Measurements from ENCODE around the gene NTRK3.

Gene NTRK3

DNA sequence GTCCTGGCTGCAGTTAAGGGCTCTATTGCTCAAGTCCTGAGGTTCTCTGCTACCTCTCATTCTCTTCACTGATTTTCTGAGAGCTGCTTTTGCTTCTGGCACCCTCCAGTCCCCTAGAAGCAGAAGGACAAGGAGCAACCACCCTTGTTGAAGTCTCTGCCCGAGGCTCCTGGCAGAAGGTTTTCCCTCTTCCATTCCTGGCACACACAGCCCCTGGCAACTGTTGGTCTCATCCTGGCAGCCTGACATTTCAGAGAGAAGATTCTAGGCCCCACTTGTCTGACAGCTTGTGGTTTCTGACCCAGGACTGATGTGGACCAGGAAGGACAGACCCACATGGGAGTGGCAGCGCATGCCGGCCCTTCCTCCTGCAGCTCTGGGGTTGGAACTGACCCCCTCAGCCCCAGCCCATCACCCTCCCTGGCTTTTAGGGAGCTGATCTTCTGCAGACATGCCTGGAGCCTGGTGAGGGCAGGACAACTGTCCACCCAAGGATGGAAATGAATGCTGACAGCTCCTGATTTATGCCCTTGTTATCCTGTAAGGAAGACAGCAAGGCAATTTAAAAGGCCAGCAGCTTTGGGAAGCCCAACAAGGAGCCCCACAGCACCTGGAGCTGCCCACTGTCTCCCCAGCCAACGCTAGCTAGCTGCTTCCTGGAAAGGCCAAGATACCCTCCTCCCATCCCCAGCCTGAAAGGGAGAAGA is 13.0 kb upstream of the NTRK3 start (continued):
- no peak for TF ChIP-seq POU6F1 (CRISPR knock-in tag; IDR thresholded peaks at IDR 0.05; ENCODE audit: borderline replicate concordance, low read depth)
- no peak for TF ChIP-seq OSR1 (CRISPR knock-in tag; IDR thresholded peaks at IDR 0.05)
- no peak for TF ChIP-seq ISL1 (CRISPR knock-in tag; IDR thresholded peaks at IDR 0.05)
- no peak for TF ChIP-seq ARNTL (CRISPR knock-in tag; IDR thresholded peaks at IDR 0.05; ENCODE audit: borderline replicate concordance, low read depth)

- TF ChIP-seq TOX (CRISPR knock-in tag; IDR thresholded peaks at IDR 0.05; ENCODE audit: borderline replicate concordance): no peak
- TF ChIP-seq GLIS3 (CRISPR knock-in tag; IDR thresholded peaks at IDR 0.05): no peak
- TF ChIP-seq RARB (CRISPR knock-in tag; IDR thresholded peaks at IDR 0.05): no peak
- TF ChIP-seq TCF4 (CRISPR knock-in tag; IDR thresholded peaks at IDR 0.05; ENCODE audit: borderline replicate concordance): no peak
- no peak for TF ChIP-seq POU6F1 (CRISPR knock-in tag; IDR thresholded peaks at IDR 0.05; ENCODE audit: borderline replicate concordance, low read depth)
- TF ChIP-seq ZFP3 (CRISPR knock-in tag; IDR thresholded peaks at IDR 0.05): no peak
- TF ChIP-seq CSRNP3 (CRISPR knock-in tag; IDR thresholded peaks at IDR 0.05): no peak
- no peak for TF ChIP-seq ARNTL (CRISPR knock-in tag; IDR thresholded peaks at IDR 0.05; ENCODE audit: borderline replicate concordance, low read depth)
- no peak for TF ChIP-seq CSDC2 (CRISPR knock-in tag; IDR thresholded peaks at IDR 0.05)
- no peak for TF ChIP-seq ZFP30 (CRISPR knock-in tag; IDR thresholded peaks at IDR 0.05)
- no peak for TF ChIP-seq OSR1 (CRISPR knock-in tag; IDR thresholded peaks at IDR 0.05)
- no peak for TF ChIP-seq BACH2 (CRISPR knock-in tag; IDR thresholded peaks at IDR 0.05; ENCODE audit: borderline replicate concordance)
- TF ChIP-seq, protein P1, sequence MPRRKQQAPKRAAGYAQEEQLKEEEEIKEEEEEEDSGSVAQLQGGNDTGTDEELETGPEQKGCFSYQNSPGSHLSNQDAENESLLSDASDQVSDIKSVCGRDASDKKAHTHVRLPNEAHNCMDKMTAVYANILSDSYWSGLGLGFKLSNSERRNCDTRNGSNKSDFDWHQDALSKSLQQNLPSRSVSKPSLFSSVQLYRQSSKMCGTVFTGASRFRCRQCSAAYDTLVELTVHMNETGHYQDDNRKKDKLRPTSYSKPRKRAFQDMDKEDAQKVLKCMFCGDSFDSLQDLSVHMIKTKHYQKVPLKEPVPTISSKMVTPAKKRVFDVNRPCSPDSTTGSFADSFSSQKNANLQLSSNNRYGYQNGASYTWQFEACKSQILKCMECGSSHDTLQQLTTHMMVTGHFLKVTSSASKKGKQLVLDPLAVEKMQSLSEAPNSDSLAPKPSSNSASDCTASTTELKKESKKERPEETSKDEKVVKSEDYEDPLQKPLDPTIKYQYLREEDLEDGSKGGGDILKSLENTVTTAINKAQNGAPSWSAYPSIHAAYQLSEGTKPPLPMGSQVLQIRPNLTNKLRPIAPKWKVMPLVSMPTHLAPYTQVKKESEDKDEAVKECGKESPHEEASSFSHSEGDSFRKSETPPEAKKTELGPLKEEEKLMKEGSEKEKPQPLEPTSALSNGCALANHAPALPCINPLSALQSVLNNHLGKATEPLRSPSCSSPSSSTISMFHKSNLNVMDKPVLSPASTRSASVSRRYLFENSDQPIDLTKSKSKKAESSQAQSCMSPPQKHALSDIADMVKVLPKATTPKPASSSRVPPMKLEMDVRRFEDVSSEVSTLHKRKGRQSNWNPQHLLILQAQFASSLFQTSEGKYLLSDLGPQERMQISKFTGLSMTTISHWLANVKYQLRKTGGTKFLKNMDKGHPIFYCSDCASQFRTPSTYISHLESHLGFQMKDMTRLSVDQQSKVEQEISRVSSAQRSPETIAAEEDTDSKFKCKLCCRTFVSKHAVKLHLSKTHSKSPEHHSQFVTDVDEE (CRISPR knock-in tag; IDR thresholded peaks at IDR 0.05): no peak
- no peak for TF ChIP-seq ZNF565 (CRISPR knock-in tag; conservative IDR thresholded peaks at IDR 0.05; ENCODE audit: low read depth)
- no peak for TF ChIP-seq PPARA (CRISPR knock-in tag; IDR thresholded peaks at IDR 0.05; ENCODE audit: borderline replicate concordance)
- TF ChIP-seq ZNF70 (CRISPR knock-in tag; IDR thresholded peaks at IDR 0.05): no peak
- no peak for TF ChIP-seq SNAI2 (CRISPR knock-in tag; IDR thresholded peaks at IDR 0.05)
- no peak for TF ChIP-seq ISL1 (CRISPR knock-in tag; IDR thresholded peaks at IDR 0.05)
- TF ChIP-seq ZNF8 (CRISPR knock-in tag; IDR thresholded peaks at IDR 0.05): no peak
- no peak for ATAC-seq
These were observed 11.2 kb upstream of the NTRK3 start for GRCh38 chr15:88267720-88268119.

DNA sequence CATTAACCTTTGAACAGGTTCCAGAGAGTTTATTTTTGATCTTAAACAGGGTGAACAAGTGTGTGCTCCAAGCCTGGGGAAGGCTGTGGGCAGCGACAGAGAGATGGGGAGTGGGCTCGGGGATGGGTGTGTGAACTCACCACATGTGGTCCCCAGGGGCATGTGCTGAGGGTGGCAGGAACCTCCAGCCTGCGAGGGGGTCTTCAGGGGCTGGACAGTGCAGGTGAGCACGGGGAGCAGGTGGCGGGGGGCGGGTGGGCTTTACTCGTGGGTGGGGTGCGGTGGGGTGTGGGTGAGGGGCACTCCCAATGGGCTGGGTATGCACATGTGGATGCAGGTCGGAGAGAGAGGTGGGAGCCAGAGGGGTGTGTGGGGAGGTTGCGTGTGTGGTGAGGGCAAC is 9.6 kb upstream of the NTRK3 start:
- TF ChIP-seq ARNTL (CRISPR knock-in tag; IDR thresholded peaks at IDR 0.05; ENCODE audit: borderline replicate concordance, low read depth) (no peak), PPARA (CRISPR knock-in tag; IDR thresholded peaks at IDR 0.05; ENCODE audit: borderline replicate concordance) (no peak), TOX (CRISPR knock-in tag; IDR thresholded peaks at IDR 0.05; ENCODE audit: borderline replicate concordance) (no peak), ZNF565 (CRISPR knock-in tag; conservative IDR thresholded peaks at IDR 0.05; ENCODE audit: low read depth) (no peak), RARB (CRISPR knock-in tag; IDR thresholded peaks at IDR 0.05) (no peak)
- TF ChIP-seq, protein P2, sequence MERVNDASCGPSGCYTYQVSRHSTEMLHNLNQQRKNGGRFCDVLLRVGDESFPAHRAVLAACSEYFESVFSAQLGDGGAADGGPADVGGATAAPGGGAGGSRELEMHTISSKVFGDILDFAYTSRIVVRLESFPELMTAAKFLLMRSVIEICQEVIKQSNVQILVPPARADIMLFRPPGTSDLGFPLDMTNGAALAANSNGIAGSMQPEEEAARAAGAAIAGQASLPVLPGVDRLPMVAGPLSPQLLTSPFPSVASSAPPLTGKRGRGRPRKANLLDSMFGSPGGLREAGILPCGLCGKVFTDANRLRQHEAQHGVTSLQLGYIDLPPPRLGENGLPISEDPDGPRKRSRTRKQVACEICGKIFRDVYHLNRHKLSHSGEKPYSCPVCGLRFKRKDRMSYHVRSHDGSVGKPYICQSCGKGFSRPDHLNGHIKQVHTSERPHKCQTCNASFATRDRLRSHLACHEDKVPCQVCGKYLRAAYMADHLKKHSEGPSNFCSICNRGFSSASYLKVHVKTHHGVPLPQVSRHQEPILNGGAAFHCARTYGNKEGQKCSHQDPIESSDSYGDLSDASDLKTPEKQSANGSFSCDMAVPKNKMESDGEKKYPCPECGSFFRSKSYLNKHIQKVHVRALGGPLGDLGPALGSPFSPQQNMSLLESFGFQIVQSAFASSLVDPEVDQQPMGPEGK (CRISPR knock-in tag; IDR thresholded peaks at IDR 0.05; ENCODE audit: borderline replicate concordance): no peak
- no peak for ATAC-seq

All from SK-N-SH treated with all-trans-retinoic acid at 6 μM for 48 hours (cell line).